LHCN-M2 (cell line): ENCODE results near the gene SLC37A3. TPM values are rescaled to one million over a fixed set of nuclear protein-coding genes. Genes with fewer than 3 reads are reported as not detected.

Experiments used
- DNase-seq: peaks from one replicate; pipeline ENCODE4 v3.0.0-alpha.2; 2012; ENCODE audit warnings: low read depth
- total RNA-seq: library from RNA; depleted of rRNA; stranded (reverse); fragments of >200 nt; gene quantifications from 2 replicates; pipeline ENCODE4 v1.2.3, GENCODE V29; 2014

SLC37A3 gene
- total RNA-seq, 1 experiment from 2014 or later, result 47.6 TPM

DNA sequence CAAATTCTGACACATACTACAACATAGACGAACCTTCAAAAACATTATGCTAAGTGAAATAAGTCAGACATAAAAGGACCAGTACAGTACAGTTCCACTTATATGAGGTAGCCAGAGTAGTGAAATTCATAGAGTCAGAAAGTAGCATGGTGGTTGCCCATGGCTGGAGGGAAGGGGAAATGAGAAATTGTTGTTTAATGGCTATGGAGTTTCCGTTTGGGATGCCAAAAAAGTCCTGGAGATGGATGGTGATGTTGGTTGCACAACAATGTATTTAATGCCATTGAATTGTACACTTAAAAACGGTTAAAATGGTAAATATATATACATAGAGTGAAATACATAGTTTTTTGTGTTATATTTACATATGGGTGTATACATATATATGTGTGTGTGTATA lies 2.1 kb upstream of the SLC37A3 start:
- DNase-seq, result no peak

DNA sequence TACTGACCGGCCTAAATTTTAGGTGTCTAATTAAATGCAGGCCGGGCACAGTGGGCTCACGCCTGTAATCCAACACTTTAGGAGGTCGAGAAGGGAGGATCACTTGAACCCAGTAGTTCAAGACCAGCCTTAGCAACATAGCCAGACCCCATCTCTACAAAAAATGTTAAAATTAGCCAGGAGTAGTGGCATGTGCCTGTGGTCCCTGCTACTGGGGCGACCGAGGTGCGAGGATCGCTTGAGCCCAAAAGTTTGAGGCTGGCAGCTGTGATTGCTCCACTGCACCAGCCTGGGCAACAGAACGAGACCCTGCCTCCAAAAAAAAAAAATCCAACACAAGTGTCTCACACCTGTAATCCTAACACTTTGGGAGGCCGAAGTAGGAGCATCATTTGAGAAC lies 491 bp upstream of the SLC37A3 start:
- no peak for DNase-seq

DNA sequence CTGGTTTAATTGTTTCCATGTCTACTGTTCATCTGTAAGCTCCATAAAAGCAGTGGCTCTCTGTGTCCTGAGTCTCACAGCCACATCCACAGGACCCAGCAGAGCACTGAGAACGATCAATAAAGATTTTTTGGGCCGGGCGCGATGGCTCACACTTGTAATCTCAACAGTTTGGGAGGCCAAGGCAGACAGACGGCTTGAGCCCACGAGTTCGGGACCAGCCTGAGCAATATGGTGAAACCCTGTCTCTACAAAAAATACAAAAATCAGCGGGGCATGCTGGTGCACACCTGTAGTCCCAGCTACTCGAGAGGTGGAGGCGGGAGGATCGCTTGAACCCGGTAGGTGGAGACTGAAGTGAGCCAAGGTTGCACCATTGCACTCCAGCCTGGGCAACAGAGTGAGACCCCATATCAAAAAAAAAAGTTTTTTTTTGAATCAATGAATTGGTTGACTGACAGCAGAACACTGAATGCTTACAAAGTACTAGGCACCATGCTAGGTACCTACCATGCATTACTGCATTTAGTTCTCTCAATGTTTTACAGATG lies 4.5 kb downstream of the SLC37A3 start:
- no peak for DNase-seq

DNA sequence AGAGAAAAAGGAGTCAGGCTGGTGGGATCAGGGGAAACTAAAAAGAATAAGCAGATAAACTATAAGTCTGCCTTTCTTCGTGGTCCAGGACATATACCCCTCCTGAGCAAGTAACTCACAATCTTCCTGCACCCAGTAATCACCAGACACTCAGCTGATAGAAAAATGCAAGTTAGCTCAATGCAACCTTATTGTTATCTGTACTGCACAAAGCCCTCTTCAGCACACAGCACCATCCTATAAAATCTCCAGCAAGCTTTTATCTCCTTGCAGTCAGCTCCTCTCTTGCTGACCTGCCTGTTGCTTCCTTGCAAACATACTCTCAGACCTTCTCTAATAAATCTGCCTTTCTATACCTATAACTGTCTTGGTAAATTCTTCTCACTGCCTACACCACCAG lies 6.7 kb downstream of the SLC37A3 start:
- DNase-seq, result no peak

DNA sequence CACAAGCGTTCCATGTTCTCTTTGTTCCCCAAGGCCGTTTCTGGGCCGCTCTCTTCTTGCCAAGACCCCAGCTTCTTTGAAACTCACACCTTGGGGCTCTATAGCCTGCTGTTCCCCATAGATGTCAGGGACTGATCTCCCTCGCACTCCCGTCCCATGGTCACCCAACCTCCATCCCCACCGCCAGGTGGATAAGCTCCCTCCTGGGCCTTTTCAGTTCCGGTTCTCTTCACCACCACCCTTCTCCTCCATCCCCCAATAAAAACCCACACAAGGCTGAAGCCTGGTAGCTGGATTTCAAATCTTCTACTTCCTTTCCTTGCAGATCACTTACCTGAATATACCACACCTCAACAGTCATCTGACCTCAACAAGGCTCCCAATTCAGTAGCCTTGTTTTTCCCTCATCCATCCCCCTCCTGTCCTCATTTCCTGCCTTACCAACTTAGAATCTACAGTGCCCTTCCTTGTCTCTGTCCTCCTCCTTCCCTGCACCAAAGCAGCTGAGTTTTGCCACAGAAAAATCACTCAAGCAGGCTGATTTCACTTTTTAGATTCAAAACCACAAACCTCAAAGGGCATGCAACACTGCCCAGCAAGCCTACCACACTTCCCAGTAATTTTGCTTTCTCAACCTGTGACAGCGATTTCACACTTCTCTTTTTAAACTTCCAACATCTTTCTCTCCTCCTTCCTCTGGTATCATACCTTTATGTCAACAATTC lies 7.7 kb downstream of the SLC37A3 start:
- DNase-seq, result peak; percentile 85

DNA sequence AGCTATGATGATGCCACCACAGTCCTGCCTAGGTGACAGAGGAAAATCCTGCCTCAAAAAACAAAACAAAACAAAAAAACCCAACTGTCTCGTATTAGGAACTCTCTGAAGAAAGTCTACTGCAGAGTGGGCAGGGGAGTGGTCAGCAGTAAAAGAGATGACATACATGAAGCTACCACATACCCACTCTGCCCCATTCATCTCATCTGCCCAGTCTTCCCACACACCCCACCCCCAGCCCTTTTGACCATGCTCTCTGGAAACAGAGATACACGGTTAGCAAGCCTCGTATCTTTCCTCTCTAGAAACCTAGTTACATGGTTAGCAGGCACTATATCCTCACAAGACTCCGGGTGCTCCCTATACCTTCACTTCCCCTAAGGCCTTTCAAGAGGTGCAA lies 8.3 kb downstream of the SLC37A3 start:
- no peak for DNase-seq

DNA sequence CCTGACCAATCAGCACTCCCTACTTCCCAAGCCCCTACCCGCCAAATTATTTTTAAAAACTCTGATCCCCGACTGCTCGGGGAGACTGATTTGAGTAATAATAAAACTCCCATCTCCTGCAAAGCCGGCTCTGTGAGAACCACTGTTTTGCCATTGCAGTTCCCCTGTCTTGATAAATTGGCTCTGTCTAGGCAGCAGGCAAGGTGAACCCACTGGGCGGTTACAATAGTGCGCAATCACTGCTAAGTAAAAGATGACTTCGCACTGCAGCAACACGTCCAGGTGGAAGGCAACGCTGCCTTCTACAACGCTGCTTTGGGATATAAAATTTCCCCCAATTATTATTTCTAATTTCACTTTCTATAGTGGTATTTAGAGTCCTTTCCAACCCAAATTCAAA lies 8.9 kb downstream of the SLC37A3 start:
- no peak for DNase-seq

DNA sequence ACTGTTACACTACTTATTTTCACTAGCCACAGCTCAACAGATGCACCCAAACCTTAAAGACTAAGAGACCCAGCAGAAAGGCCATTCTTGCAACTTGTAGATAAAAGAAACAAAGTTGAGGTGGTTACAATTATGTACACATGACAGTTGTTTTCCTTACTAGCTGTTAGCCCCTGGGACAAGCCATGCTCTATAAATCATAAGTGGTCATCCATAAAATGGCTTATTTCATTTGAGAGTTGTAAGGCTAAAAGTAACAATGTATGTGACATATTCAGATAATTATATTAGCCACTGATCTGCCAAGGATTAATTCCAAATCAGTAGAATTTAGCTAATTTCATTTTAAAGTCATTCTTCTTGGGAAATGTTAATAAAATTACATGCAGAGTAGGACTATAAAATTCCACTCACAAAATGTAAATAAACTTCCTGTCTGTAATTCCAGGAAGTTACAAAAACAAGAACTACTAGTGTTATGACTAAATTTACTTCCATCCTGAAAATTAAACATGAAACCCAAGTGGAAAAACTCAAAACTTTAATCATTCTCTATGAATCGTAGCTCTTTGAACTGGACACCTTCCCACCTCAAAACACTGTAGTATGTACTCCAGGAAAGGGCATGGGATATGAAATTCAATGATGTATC lies 13.3 kb downstream of the SLC37A3 start:
- no peak for DNase-seq

DNA sequence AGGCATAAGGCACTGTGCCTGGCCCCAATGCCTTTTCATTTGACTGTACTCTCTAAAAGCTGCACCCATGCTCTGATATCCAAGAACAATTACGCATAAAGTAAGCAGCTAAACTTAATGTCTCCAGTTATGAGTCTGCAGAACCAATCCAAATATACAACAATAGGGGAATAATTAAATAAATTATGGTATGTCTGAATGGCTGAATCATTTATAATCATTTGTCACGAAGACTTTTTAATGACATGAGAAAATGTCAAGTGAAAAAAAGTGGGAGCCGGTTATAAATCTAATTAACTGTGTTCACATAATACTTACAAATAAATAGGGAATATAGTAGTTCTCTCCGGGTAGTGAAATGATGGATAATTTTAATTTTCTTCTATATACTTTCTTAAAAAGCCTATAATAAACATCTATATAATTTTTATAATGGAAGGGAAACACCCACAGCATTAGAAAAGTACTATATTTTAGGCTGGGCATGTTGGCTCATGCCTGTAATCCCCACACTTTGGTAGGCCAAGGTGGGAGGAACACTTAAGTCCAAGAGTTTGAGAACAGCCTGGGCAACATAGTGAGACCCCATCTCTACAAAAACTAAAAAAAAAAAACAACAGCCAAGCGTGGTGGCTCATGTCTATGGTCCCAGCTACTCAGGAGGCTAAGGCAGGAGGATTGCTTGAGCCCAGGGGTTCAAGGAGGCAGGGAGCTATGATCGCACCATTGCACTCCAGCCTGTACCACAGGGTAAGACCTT lies 14.2 kb downstream of the SLC37A3 start:
- DNase-seq, result no peak

DNA sequence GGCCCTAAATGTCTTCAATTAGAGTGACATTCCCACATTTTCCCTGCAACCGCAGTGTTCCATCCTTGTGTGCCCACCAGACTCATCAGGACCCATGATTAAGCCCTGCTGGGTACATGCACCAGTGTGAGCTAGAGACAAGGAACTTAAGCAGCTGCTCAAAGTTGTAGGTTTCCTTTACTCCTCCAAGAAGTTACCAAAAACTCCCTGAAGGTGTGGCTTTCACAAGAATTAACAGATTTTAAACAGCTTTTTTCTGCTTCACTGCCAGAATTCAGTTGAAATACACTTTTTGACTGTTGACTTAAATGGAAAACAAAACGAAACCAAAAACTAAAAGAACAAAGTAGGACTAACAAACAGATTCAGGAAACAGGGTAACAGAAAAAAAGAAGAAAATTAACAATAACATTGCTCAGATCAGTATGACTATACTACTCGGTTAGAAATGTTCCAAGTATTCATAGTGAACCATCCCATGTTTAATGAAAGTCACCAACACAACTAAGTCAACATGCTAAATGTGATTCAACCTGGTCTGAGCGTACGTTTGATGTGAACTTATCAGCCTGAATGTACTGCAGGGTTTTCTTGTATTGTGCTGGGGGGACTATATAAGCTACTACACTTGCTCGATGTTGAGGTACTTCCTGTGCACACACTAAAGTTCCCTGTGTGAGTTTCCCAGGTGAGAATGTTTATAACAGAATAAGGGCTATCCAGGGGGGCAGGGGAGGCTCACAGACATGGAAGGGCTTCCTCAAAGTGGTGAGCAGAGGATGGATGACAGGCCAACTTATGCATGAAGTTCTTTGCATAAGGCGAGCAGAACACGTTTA lies 22.2 kb downstream of the SLC37A3 start:
- DNase-seq, result no peak

DNA sequence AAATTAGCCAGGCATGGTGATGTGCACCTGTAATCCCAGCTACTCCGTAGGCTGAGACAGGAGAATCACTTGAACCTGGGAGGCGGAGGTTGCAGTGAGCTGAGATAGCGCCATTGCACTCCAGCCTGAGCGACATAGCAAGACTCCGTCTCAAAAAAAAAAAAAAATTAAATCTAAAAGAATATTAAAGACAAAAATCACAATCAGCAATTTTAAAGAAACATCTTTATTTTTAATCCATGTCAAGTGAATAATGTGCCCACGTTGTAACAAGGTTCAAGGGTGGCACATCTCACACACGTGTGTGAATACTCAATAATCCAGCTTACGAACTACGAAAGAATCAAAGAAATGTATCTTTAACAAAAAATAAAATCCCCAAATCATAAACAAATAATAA lies 23.0 kb downstream of the SLC37A3 start:
- DNase-seq, result no peak

DNA sequence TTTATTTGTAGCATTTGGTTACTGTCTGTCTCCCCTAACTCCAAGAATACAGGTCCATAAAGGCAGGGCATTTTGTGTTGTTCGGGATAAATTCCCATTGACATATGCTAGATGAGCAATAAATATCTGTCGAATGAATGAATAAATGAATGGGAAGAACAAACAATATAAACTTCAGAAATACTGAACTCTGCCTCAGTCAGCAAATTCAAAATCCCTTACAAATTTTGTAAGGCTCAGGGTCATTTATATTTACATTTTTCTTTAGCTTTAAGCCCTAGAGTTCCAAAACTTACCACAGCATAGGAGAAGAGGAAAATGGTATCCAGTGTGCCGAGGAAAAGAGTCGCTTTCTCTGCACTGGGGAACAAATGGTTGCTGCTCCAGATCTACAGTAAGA lies 29.0 kb downstream of the SLC37A3 start:
- no peak for DNase-seq

DNA sequence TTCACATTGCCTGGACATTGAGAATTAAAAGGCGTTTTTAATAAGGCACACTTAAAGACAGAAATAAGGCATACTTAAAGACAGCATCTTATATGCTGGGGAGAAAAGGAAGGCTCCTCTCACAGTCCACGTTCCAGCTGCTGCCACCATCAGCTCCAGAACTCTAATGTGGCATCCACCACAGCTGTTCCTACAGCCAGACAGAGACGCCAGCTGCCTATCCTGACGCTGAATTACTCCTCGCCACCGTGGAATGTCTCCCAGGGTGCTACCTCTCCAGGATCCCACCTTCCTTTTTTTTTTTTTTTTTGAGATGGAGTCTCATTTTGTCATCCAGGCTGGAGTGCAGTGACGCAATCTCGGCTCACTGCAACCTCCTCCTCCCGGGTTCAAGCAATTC lies 30.8 kb downstream of the SLC37A3 start:
- DNase-seq, result peak; percentile 45

DNA sequence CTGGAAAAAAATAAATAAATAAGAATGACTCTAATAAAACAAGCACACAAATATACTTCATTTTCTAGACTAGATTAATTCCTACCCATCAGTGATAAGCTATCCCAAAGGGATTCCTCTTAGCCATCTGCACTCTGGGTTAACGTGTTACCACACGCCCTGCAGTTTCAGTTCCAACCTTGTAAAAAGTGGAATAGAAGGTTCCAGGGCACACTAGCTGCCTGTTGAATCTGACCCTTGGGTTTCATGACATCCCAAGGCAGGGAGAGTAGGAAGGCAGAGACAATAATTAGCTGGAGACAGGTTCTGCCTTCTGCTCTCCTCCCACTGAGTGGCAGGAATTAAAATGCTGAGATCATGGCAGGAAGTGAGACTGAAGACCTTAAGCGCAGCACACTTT lies 33.5 kb downstream of the SLC37A3 start:
- DNase-seq, result no peak

DNA sequence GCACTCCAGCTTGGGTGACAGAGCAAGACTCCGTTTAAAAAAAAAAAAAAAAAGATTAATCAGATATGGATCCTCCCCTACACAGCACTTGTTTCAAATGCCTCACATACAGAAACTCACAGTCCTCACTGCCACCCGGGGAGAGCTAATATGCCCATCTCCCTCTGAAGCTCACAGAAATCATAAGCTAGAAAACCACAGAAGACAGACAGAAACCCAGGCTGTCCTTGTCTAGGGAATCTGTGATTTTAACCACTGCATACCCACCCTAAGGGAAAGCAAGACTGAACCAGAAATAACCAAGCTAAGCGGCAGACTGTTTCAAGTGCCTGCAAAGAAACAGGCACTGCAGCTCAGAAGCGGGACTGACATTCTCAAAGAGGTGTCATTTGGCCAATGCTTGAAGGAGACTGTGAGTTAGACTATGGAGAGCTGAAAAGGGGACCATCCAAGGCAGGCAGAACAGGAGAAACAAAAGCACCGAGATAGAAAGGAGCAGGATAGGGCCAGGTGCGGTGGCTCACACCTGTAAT lies 37.6 kb downstream of the SLC37A3 start:
- DNase-seq, result no peak

DNA sequence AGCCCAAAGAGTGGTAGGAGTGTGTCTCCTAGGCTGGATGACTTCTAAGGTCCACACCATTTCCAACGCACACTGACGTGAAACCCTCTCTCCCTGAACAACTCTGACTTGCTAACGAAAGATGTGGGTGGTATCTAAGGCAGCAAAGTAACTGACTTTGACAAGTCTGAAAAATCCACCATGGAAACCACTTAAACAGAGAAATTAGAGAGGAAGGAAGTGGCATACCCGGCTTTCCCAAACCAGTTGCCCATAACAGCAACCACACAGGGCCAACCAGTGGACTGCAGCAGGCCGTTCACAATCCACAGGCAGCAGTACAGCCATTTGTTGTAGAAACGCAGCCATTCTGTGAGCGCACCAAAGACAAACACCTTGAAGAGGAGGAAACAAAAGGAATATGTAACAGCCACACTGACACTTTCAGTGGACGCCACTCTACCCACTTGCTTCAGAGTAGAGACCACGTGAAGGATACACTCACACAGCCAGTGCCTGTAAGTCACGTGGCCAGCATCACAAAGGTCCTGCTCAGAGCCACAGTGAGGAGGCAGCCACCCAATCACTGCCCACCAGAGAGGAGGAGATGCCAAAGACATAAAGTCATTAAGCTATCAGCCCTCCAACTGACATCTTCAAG lies 39.8 kb downstream of the SLC37A3 start:
- DNase-seq, result no peak

DNA sequence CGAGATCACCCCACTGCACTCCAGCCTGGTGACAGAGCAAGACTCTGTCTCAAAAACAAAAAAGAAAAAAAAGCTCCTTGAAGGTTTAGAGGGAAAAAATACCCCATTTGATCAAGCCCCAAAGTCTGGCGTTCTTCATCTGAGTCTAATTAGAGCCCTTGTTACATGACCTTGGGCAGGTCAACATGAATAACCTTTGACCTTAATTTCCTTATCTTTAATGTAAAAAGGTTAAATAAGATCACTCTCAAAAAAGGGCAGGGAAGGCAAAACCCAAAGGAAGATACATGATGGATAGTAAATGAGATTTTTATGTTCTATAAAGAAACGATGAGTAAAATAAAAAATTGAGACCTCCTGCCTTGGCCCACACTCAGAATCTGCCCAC lies 40.3 kb downstream of the SLC37A3 start:
- DNase-seq, result no peak

DNA sequence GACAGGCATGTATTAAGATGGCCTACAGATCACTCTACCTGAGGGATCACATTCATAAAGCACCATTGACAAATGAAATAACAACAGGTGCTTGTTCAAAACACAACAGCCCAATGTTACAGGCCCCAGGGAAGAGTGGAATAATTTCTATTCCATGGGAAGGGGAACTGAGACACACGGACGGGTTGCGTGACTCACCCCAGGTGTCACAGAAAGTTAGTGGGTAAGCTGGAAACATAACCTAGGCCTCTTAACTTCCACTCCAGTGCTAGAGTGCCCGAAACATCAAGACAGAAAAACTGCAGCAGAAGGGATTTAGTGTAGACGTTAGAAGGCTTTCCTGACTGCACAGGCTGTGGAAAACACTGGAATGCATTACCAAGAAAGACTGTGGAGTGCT lies 48.3 kb downstream of the SLC37A3 start:
- no peak for DNase-seq

DNA sequence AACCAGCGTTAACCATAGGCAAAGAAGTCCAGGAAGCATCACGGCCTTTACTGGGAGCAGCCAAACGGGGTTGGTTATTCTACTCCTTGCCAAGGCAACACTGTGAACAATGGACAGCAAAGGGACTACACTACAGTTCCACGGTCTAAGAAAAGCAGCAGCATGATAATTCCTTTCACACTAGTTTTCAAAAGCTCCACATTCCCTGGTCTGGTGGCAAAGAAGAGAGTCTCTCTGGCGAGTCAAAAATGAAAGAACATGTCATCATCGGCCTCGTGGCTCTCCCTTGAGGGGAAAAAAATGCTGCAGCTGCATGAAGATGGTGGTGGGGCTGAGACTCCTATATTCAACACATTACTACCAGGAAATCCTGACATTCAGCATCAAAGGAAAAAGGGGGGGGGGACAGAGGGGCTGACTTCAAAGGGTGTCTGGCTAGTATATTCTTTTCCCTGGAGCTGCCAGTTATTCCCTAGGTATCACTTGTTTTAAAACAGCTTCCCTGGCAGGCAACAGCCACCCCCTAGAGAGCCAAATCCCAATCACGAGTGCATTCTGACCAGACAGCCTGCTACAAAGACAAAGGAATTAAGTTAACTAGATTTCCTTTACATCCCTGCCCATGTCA lies 49.1 kb downstream of the SLC37A3 start:
- DNase-seq, result peak; percentile 31

DNA sequence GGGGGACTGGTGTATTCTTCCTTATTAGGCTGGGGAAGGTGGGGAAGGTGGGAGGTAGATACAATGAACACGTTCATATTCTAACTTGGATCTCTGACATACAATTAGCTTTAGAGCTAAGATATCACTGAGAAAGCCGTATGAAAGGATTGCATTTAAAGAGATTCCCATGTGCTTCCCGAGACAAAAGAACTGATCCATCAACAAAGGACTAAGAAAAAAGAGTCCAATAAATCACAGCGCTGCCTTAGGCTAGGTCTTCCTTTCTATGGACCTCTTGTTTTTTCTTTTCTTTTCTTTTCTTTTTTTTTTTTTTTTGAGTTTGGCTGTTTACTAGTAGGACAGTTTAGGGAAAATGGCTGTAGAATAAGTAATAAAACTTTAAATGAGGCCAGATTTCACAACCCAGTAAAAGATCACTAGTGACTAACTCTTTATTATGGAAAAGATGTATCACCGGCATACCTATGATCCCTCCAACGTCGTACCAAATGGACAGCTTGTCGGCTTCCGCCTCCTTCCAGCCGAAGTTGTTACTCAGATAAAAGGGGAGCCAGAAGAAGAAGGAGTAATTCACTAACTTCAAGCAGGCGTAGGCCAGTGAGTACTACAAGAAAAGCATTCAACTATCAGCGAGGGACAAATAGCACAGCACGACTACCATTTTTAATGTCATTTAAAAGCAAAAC lies 50.0 kb downstream of the SLC37A3 start:
- DNase-seq, result no peak
